ENCODE results near the gene NAGS. TPM values are rescaled to one million over a fixed set of nuclear protein-coding genes. Genes with fewer than 3 reads are reported as not detected.

The NAGS gene
- total RNA-seq, 1 donor from 2014 or later: 1.0 TPM

DNA sequence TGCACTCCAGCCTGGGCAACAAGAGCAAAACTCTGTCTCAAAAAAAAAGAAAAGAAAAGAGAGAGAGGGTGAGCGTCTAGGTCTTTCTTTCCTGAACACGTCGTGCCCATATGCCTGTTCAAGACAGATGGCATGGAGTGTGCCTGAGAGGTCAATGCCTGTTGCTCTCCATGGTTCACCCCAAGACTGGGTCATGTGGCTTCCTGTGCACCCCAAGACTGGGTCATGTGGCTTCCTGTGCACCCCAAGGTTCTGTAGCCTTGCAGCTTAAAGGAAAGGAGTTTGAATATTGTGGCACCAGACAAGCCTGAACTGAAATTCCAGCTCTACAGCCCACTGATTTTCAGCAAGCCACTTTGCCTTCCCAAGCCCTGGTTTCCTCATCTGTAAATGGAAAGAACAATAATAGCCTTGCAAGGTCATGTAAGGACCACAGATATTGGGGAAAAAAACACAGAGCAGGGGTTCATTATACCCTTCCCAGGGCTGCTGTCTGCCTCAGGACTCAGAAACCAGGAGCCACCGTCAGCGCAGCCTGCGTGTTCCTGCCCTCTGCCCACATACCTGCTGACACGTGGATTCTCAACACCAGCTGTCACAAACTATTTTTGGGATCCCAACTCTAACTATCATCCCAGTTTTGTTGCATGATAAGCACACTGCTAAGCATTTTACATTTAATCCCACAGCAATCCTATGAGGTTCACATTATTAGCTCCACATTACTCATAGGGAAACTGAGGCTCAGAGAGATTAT lies 18.0 kb upstream of the NAGS start:
- Mint-ChIP-seq H3K4me3 (no peak overlapping the region), H3K27ac (no peak overlapping the region), H3K27me3 (peaks cover 46% of the 10 kb centered on the region), H3K4me1 (peaks cover 1% of the 10 kb centered on the region), H3K9me3 (no peaks in the 10 kb centered on the region), H3K36me3 (ENCODE audit: low read depth) (no peaks in the 10 kb centered on the region)
- ATAC-seq (ENCODE audit: low read depth): no peak
- DNase-seq: no peak
- TF ChIP-seq, protein P1, sequence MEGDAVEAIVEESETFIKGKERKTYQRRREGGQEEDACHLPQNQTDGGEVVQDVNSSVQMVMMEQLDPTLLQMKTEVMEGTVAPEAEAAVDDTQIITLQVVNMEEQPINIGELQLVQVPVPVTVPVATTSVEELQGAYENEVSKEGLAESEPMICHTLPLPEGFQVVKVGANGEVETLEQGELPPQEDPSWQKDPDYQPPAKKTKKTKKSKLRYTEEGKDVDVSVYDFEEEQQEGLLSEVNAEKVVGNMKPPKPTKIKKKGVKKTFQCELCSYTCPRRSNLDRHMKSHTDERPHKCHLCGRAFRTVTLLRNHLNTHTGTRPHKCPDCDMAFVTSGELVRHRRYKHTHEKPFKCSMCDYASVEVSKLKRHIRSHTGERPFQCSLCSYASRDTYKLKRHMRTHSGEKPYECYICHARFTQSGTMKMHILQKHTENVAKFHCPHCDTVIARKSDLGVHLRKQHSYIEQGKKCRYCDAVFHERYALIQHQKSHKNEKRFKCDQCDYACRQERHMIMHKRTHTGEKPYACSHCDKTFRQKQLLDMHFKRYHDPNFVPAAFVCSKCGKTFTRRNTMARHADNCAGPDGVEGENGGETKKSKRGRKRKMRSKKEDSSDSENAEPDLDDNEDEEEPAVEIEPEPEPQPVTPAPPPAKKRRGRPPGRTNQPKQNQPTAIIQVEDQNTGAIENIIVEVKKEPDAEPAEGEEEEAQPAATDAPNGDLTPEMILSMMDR (IDR thresholded peaks at IDR 0.05): no peak
- ChIA-PET POLR2A (no interaction called here), CTCF (no interaction called here)
- intact Hi-C loops (cut with micrococcal nuclease): no loop called here

DNA sequence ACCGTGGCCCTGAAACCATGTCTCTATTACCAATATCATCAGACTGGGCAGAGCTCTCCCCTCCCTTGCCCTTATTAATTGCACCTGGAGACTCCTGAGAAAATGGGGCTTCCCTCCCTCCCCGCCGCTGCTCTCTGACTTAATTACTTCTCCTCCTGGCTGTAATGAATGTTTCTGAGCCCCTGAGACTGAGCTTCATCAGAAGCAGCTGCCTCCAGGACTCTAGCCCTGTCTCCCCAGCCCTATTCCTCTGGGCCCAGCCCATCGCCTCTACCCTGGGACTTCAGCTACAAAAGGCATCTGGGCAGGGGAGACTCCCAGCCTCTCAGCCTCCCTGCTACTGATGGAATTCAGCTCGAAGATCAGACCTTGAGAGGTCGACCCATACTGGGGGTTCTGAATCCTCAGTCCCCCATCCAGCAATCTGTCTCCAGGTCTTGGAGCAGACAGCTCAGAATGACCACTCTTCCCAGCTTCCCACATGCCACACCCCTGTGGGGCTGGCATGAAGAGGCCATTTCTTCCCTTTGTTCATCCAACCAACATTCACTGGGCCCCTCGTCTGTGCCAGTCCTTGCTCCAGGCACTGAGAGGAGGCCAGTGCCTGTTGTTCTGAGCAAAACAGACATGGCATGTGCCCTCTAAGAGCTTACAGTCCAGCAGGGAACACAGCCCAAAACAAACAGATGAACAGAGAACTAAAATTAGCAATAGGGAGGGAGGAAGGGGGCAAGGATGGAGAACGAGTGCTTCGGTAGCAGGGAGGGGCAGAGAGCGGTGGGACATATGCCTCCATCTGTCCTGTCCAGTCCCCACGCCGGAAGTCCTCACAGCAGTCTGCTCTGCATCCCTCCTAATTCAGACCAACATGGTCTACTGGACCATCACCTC lies 17.0 kb upstream of the NAGS start:
- Mint-ChIP-seq H3K27ac (no peak overlapping the region), H3K9me3 (no peaks in the 10 kb centered on the region), H3K4me1 (peaks cover 1% of the 10 kb centered on the region), H3K36me3 (ENCODE audit: low read depth) (no peaks in the 10 kb centered on the region), H3K27me3 (peaks cover 39% of the 10 kb centered on the region), H3K4me3 (no peak overlapping the region)
- intact Hi-C loops (cut with micrococcal nuclease): no loop called here
- CTCF ChIA-PET: no interaction called here
- DNase-seq: no peak
- no peak for ATAC-seq (ENCODE audit: low read depth)
- POLR2A ChIA-PET: no interaction called here
- TF ChIP-seq, protein P1 (IDR thresholded peaks at IDR 0.05): no peak

DNA sequence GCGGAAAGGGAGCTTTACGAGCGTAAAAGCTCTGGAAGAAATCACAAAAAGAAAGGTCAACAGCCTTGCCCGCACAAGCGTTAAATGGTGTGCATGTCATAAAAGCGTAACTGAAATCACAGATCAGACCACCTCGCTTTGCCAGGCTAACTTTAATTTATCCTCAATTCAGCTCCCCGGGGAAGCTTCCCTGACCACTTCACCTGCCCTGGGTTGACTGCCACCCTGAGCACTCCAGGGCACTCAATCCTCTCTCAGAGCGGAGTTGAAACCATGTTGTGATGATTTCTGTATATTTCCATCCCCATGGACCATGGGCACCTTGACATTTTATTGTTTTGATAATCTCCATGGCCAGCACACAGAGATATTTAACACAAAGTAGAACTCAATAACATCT lies 16.1 kb upstream of the NAGS start:
- H3K36me3 Mint-ChIP-seq (ENCODE audit: low read depth): no peaks in the 10 kb centered on the region
- H3K9me3 Mint-ChIP-seq: no peaks in the 10 kb centered on the region
- H3K27ac Mint-ChIP-seq: no peak overlapping the region
- TF ChIP-seq, protein P1 (IDR thresholded peaks at IDR 0.05): no peak
- peaks cover 1% of the 10 kb centered on the region for H3K4me1 Mint-ChIP-seq
- H3K4me3 Mint-ChIP-seq: no peak overlapping the region
- peaks cover 34% of the 10 kb centered on the region for H3K27me3 Mint-ChIP-seq
- ChIA-PET CTCF (no interaction called here), POLR2A (no interaction called here)
- ATAC-seq (ENCODE audit: low read depth) (no peak), DNase-seq (no peak)
- intact Hi-C loops (cut with micrococcal nuclease): no loop called here

DNA sequence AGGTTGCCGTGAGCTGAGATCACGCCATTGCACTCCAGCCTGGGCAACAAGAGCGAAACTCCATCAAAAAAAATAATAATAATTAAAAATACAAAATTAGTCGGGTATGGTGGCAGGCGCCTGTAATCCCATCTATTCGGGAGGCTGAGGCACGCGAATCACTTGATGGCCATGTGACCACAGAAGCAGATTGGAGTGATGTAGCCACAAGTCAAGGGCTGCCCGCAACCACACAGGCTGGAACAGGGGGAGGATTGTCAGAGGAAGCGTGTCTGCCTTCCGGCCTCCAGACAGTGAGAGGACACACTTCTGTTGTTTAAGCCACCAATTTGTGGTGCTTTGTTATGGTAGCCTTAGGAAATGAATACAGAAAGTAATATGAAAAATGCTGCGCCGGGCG lies 11.8 kb upstream of the NAGS start:
- peaks cover 23% of the 10 kb centered on the region for H3K27me3 Mint-ChIP-seq
- TF ChIP-seq, protein P1 (IDR thresholded peaks at IDR 0.05): no peak
- no peaks in the 10 kb centered on the region for H3K36me3 Mint-ChIP-seq (ENCODE audit: low read depth)
- H3K4me1 Mint-ChIP-seq: peaks cover 4% of the 10 kb centered on the region
- H3K4me3 Mint-ChIP-seq: no peak overlapping the region
- CTCF ChIA-PET: no interaction called here
- no peaks in the 10 kb centered on the region for H3K9me3 Mint-ChIP-seq
- H3K27ac Mint-ChIP-seq: no peak overlapping the region
- ATAC-seq (ENCODE audit: low read depth) (no peak), DNase-seq (no peak)
- POLR2A ChIA-PET: no interaction called here
- intact Hi-C loops (cut with micrococcal nuclease): no loop called here
